Small intestine (tissue), 7 donors: ENCODE results near the gene DTWD2. TPM values are rescaled to one million over a fixed set of nuclear protein-coding genes. Genes with fewer than 3 reads are reported as not detected.
"Not testable (repeated sequence)": the region's sequence is repeated elsewhere in the genome, so short reads cannot be mapped to it uniquely, and the experiment has no call there.

Experiments
- DNase-seq, 2 donors: peaks; one replicate each; pipeline versions ENCODE4 v3.0.0 to v3.0.0-alpha.2; 2013
- FAIRE-seq: peaks from 2 replicates; lab custom pipeline; 2012; peaks lifted over from hg19 to GRCh38; lab: Jason Lieb, UNC
- H3K27ac ChIP-seq, 3 donors: one replicate each; pipeline ENCODE4 v1.5.1; 2013; ENCODE audit warnings: low read length in 2 of 3, mild to moderate bottlenecking in 2 of 3, control low read depth in 1 of 3, inconsistent platforms in 1 of 3, low read depth in 1 of 3, moderate library complexity in 1 of 3
- H3K27me3 ChIP-seq, 3 donors: one replicate each; pipeline ENCODE4 v1.6.1; 2013; ENCODE audit warnings: low read length in 3 of 3, inconsistent platforms in 1 of 3; ENCODE audit not compliant: control insufficient read depth in 3 of 3, insufficient read depth in 3 of 3
- H3K36me3 ChIP-seq, 3 donors: one replicate each; pipeline ENCODE4 v1.6.1; 2013; ENCODE audit warnings: low read length in 3 of 3, inconsistent platforms in 1 of 3, low read depth in 1 of 3, mild to moderate bottlenecking in 1 of 3, moderate library complexity in 1 of 3; ENCODE audit not compliant: control insufficient read depth in 3 of 3, insufficient read depth in 2 of 3
- H3K4me1 ChIP-seq, 3 donors: one replicate each; pipeline ENCODE4 v1.6.1; 2013; ENCODE audit warnings: low read length in 2 of 3, inconsistent platforms in 1 of 3, low read depth in 1 of 3, mild to moderate bottlenecking in 1 of 3, moderate library complexity in 1 of 3; ENCODE audit not compliant: control insufficient read depth in 3 of 3, insufficient read depth in 2 of 3
- H3K4me3 ChIP-seq, 3 donors: one replicate each; pipeline ENCODE4 v1.5.1; 2013; ENCODE audit warnings: low read length in 3 of 3, control low read depth in 1 of 3, inconsistent platforms in 1 of 3, low read depth in 1 of 3, mild to moderate bottlenecking in 1 of 3, moderate library complexity in 1 of 3
- H3K9me3 ChIP-seq, 2 donors: one replicate each; pipeline ENCODE4 v1.6.1; 2013; ENCODE audit warnings: low read depth in 1 of 2, low read length in 1 of 2; ENCODE audit not compliant: control insufficient read depth in 2 of 2, insufficient read depth in 1 of 2
- WGBS, 3 donors: extraction: QIAGEN DNeasy Blood & Tissue Kit; methylation state at CpG; one replicate each; pipeline ENCODE4 v1.1.7; 2013; 5-methylcytosine and 5-hydroxymethylcytosine counted together
- polyA plus RNA-seq, 4 donors: library from polyadenylated mRNA; stranded (reverse) in 3 of 4; unstranded in 1 of 4; fragments of 200-250 nt in 3 of 4; fragments of 120-200 nt in 1 of 4; gene quantifications; one replicate each; pipeline versions ENCODE4 v1.2.1 to v1.2.3, GENCODE V29; 2013
- donor health status: healthy with polysubstance abuse.
- donor health status: control.
- donor health status: control.
- donor health status: Bipolar disorder and iron deficiency.
- donor health status: healthy.

Gene DTWD2
- polyA plus RNA-seq, 4 donors = 1.3 to 5.8 (median 2.4) TPM

DNA sequence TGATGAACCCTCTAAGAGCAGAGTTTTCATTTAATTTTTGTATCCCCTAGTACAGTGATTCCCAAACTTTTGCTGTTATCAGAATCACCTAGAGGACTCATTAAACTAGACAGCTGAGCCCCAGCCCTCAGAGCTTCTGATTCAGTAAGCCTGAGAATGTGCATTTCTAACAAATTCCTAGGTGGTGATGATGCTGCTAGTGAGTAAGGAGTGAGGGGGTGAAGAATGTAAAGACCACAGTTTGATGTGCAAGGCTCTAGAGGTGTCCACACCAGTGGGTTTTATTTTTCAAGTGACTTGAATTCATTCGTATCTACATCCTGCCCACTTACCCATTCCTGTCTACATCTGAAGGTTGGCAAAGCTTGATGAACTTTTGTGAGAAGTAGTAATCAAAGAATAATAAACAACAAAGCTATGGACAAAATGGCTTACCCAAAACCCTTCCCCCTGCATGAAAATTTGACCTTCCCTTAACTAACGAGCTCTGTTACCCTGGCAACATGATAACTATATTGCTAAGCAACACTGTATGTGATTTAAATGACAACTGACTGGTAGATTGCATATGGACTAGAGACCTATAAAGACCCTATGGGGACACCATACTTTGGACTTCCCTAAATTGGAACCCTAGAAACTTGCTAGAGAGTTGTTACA, 35.2 kb downstream of the DTWD2 start:
- H3K27me3 ChIP-seq = no peaks in the 10 kb centered on the region
- H3K4me1 ChIP-seq = no peaks in the 10 kb centered on the region
- WGBS, 3 donors = 75 to 76% (median 75%) methylated on average over 2 of the region's 2 CpGs
- no peak overlapping the region for H3K4me3 ChIP-seq
- DNase-seq (no peak), FAIRE-seq (no peak)
- no peaks in the 10 kb centered on the region for H3K36me3 ChIP-seq
- no peaks in the 10 kb centered on the region for H3K9me3 ChIP-seq
- H3K27ac ChIP-seq = no peak overlapping the region

DNA sequence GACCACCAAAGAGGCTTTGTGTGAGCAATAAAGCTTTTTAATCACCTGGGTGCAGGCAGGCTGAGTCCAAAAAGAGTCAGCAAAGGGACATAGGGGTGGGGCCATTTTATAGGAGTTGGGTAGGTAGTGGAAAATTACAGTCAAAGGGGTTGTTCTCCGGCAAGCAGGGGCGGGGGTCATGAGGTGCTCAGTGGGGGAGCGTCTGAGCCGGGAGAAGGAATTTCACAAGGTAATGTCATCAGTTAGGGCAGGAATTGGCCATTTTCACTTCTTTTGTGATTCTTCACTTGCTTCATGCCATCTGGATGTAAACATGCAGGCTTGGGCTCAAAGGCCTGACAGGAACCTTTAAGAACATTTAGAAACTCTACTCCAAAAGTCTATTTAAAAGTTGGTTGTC, 36.0 kb downstream of the DTWD2 start:
- H3K27ac ChIP-seq, H3K9me3 ChIP-seq, H3K27me3 ChIP-seq, H3K4me3 ChIP-seq, DNase-seq, FAIRE-seq, H3K4me1 ChIP-seq, H3K36me3 ChIP-seq: not testable (repeated sequence)
- 90 to 100% (median 97%) methylated on average over 4 of the region's 4 CpGs for WGBS, 3 donors

DNA sequence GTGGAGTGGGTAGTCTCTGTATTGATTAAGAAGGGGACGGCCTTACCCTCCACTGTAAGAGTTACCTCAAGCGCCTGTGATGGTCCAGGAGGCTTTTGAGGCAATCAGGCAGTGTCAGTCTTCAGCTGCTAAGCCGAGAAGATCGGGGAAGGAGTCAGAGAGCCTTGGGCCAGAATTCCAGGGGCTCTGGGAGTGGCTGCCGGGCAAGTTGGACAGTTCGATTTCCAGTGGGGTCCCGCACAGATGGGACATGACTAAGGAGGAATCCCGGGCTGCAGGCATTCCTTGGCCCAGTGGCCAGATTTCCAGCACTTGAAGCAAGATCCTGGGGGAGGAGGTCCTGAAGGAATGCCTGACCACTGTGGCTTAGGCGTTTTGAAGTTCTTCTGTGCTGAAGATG, 38.0 kb downstream of the DTWD2 start:
- not testable (repeated sequence) for H3K36me3 ChIP-seq, H3K27ac ChIP-seq, DNase-seq, H3K9me3 ChIP-seq, H3K27me3 ChIP-seq, H3K4me3 ChIP-seq, H3K4me1 ChIP-seq, FAIRE-seq
- WGBS, 3 donors = 85 to 93% (median 88%) methylated on average over 9 of the region's 9 CpGs

DNA sequence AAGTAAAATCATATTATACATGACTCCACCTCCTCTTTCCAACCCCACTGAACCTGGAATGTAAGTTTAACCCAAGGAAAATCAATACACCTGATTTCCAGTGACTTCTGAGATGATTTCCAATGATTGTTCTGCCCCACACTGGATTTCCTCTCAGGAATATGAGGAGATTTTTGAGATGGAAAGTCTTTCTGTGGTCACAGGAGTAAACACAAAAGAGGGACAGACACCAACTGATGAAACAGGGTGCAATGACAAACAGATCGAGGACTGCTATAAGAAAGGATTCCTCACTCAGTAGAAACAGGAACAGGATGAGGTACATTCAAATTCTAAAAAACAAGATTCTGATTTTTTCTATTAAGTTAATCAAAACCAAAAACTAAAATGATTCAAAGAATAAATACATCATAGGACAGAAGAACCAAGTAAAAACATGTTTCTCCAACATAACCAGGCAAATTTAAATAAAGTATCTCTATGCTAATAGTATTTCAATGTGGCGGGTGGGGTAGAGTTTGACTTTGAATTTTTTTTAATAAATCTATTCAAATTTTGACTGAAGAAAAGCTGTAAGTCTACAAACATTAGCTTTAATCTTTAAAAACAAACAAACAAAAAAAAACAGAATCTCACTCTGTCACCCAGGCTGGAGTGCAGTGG, 42.1 kb downstream of the DTWD2 start:
- H3K9me3 ChIP-seq = peaks cover 0 to 2% of the 10 kb centered on the region in 2 donors
- H3K27me3 ChIP-seq = no peaks in the 10 kb centered on the region
- FAIRE-seq = no peak
- H3K27ac ChIP-seq = no peak overlapping the region
- H3K4me3 ChIP-seq = no peak overlapping the region
- peaks cover 0 to 3% (median 0%) of the 10 kb centered on the region in 3 donors for H3K36me3 ChIP-seq
- WGBS, 3 donors = 90 to 93% (median 90%) methylated on average over 2 of the region's 2 CpGs
- H3K4me1 ChIP-seq = no peaks in the 10 kb centered on the region
- DNase-seq = no peak

DNA sequence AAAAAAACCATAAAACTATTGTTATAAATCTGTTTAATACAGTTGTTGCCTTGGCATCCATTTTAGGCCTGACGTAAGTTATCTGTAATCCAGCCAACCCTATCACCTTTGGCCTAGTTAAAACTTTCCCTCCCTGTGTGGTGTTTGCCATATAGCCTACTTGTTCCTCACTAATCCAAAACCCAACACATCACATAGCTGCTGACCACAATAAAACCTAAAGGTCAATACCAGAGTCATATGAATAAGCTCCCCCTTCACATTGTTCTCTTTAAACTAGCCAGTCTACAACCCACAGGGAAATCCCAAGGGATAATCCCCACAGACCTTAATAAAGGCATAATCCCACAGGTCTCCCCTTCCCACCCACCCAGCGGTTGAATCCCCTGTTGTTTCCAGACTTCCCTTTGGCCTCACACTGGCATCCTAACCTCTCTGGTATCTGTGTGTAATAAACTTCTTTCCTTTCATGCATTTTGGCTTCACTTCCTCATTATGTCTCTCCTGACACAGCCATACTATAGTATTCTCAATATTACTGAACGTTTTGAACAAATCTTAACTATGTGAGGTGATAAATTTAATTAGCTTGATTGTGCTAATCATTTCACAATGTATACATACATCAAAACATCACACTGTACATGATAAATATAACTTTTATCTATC, 50.8 kb downstream of the DTWD2 start:
- Histone ChIP-seq H3K9me3 (no peaks in the 10 kb centered on the region), H3K4me3 (no peak overlapping the region), H3K27me3 (no peaks in the 10 kb centered on the region), H3K4me1 (no peaks in the 10 kb centered on the region), H3K27ac (no peak overlapping the region), H3K36me3 (peaks cover 0 to 2% (median 0%) of the 10 kb centered on the region in 3 donors)
- DNase-seq (peak in 1 of 2 donors; percentile 10), FAIRE-seq (no peak)
- WGBS, 3 donors = 36 to 67% (median 58%) methylated on average over 3 of the region's 3 CpGs

DNA sequence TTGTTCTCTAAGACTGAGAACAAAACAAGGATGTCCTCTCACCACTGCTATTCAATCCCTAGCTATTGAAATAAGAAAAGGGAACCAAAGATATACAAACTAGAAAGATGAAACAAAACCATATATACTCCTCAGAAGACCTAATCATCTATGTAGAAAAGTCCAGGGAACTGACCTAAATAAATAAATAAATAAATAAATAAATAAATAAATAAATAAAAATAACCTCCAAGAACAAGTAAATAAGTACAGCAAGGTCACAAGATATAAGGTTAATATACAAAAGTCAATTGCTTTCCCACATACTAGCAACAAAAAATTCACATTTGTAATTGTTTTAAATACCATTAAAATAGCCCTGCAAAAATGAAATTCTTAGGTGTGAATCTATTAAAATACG, 54.6 kb downstream of the DTWD2 start:
- peaks cover 0 to 3% of the 10 kb centered on the region in 2 donors for H3K9me3 ChIP-seq
- H3K27me3 ChIP-seq = no peaks in the 10 kb centered on the region
- no peaks in the 10 kb centered on the region for H3K4me1 ChIP-seq
- DNase-seq (no peak), FAIRE-seq (no peak)
- no peaks in the 10 kb centered on the region for H3K36me3 ChIP-seq
- H3K4me3 ChIP-seq = no peak overlapping the region
- no peak overlapping the region for H3K27ac ChIP-seq
- WGBS, 3 donors = 95 to 100% (median 97%) methylated on average over 1 of the region's 1 CpG

DNA sequence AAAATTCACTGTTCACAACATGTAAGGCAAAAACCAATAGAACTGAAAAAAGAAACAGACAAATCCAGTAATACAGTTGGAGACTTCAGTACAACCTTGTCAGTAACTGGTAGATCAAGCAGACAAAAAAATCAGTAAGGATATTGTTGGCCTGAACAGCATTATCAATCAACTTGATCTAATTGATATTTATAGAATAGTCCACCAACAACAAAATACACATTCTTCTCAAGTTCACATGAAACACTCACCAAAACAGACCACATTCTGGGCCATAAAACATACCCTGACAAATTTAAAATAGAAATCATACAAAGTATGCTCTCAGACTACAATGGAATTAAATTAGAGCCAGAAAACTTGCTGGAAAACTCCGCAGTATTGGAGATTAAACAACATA, 56.8 kb downstream of the DTWD2 start:
- no peak for DNase-seq
- Histone ChIP-seq H3K36me3 (no peaks in the 10 kb centered on the region), H3K27me3 (no peaks in the 10 kb centered on the region), H3K9me3 (peaks cover 0 to 3% of the 10 kb centered on the region in 2 donors), H3K4me3 (no peak overlapping the region), H3K4me1 (no peaks in the 10 kb centered on the region), H3K27ac (no peak overlapping the region)
- WGBS, 3 donors = 91 to 95% (median 92%) methylated on average over 1 of the region's 1 CpG
- FAIRE-seq = no peak

DNA sequence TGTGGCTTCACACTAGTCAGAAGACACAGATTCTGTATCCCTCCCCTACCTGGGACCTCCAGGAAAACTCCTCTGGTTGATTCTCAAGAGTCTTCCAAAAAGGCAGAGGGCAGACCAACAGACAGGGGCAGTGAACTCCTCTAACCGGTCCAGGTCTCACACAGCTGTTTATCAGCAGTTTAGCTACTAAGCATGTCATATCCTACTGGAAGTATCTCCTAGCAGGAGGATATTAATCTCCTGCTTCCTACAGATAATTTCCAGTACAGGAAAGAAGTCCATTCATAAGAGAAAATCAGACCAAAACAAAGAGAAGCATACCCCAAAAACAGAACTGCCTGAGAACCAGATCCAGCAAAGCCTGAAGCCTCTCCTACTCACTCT, 64.3 kb downstream of the DTWD2 start:
- no peak for DNase-seq
- no peaks in the 10 kb centered on the region for H3K9me3 ChIP-seq
- H3K4me3 ChIP-seq = no peak overlapping the region
- H3K36me3 ChIP-seq = peaks cover 0 to 2% (median 0%) of the 10 kb centered on the region in 3 donors
- no peaks in the 10 kb centered on the region for H3K27me3 ChIP-seq
- no peak for FAIRE-seq
- H3K27ac ChIP-seq = no peak overlapping the region
- H3K4me1 ChIP-seq = no peaks in the 10 kb centered on the region
- 71 to 96% (median 89%) methylated on average over 1 of the region's 1 CpG for WGBS, 3 donors
